HG03571 (cell line): ENCODE measurements around the gene DENND2A.
"Not testable (repeated sequence)": the region's sequence is repeated elsewhere in the genome, so short reads cannot be mapped to it uniquely, and the experiment has no call there.

Source experiments
- ATAC-seq: cut with Tn5 transposase; IDR thresholded peaks from one replicate; pipeline ENCODE4 v1.9.1; 2021; ENCODE audit not compliant: unreplicated experiment

The DENND2A gene

GRCh38 chr7:140640727-140641523, at the start of gene DENND2A:
DENND2A (minus strand) TSS chr7:140640813; CDS start chr7:140602397, 38,416 bp downstream.
- no peak for ATAC-seq

GRCh38 chr7:140689199-140690152, 48.9 kb upstream of the DENND2A start:
- no peak for ATAC-seq

GRCh38 chr7:140688341-140688740, 47.7 kb upstream of the DENND2A start:
- no peak for ATAC-seq

GRCh38 chr7:140686921-140687320, 46.3 kb upstream of the DENND2A start:
- ATAC-seq: no peak

GRCh38 chr7:140685407-140686087, 44.9 kb upstream of the DENND2A start:
- ATAC-seq: no peak

GRCh38 chr7:140684066-140684950, 43.7 kb upstream of the DENND2A start:
- no peak for ATAC-seq

GRCh38 chr7:140683657-140684056, 43.0 kb upstream of the DENND2A start:
- ATAC-seq: no peak

GRCh38 chr7:140681766-140682165, 41.2 kb upstream of the DENND2A start:
- no peak for ATAC-seq

- ATAC-seq: no peak
Measured at GRCh38 chr7:140680886-140681285, 40.3 kb upstream of the DENND2A start.

GRCh38 chr7:140679186-140679585, 38.6 kb upstream of the DENND2A start:
- ATAC-seq: no peak

GRCh38 chr7:140678816-140679130, 38.2 kb upstream of the DENND2A start:
- ATAC-seq: no peak

GRCh38 chr7:140678081-140678815, 37.6 kb upstream of the DENND2A start:
- ATAC-seq: no peak

GRCh38 chr7:140677496-140677895, 36.9 kb upstream of the DENND2A start:
- ATAC-seq: no peak

- ATAC-seq: not testable (repeated sequence)
Measured at GRCh38 chr7:140676956-140677355, 36.3 kb upstream of the DENND2A start.

- peak; percentile 47 for ATAC-seq
Measured at GRCh38 chr7:140676306-140676705, 35.7 kb upstream of the DENND2A start.

- no peak for ATAC-seq
Measured at GRCh38 chr7:140675726-140676125, 35.1 kb upstream of the DENND2A start.

GRCh38 chr7:140674899-140675701, 34.5 kb upstream of the DENND2A start:
- ATAC-seq: no peak

GRCh38 chr7:140674356-140674800, 33.8 kb upstream of the DENND2A start:
- no peak for ATAC-seq

GRCh38 chr7:140673774-140674155, 33.2 kb upstream of the DENND2A start:
- no peak for ATAC-seq
